H1 (cell line): ENCODE measurements around the gene PLEKHG3.

Source experiments
- ATF3 ChIP-seq: IDR thresholded peaks from 2 replicates; pipeline ENCODE4 v1.6.1; 2011; ENCODE audit warnings: low read depth, mild to moderate bottlenecking, low read length; ENCODE audit not compliant: insufficient read depth
- CTCF ChIP-seq, 3 experiments: IDR thresholded peaks; 1 replicate in 2 of 3; 2 replicates in 1 of 3; pipeline versions ENCODE4 v1.5.1 to v1.6.1; 2011; ENCODE audit warnings: low read length in 3 of 3, mild to moderate bottlenecking in 3 of 3, inconsistent platforms in 2 of 3, low read depth in 1 of 3, moderate library complexity in 1 of 3; ENCODE audit not compliant: insufficient read depth in 1 of 3; ENCODE audit errors: control extremely low read depth in 1 of 3
- EP300 ChIP-seq, 2 experiments: IDR thresholded peaks; 1 replicate in 1 of 2; 2 replicates in 1 of 2; pipeline ENCODE4 v1.6.1; 2011 to 2012; ENCODE audit warnings: low read depth in 2 of 2, low read length in 2 of 2, mild to moderate bottlenecking in 2 of 2, borderline replicate concordance in 1 of 2, inconsistent platforms in 1 of 2, moderate library complexity in 1 of 2
- KDM1A ChIP-seq: fragments of 200-600, 300-600 bp; sonication (generic); IDR thresholded peaks from 2 replicates; pipeline ENCODE4 v1.7.1; 2016; ENCODE audit warnings: mild to moderate bottlenecking, low read length, borderline replicate concordance
- POLR2A ChIP-seq, 2 experiments: IDR thresholded peaks; 1 replicate in 1 of 2; 2 replicates in 1 of 2; pipeline ENCODE4 v1.6.1; 2011; ENCODE audit warnings: low read depth in 2 of 2, low read length in 2 of 2, mild to moderate bottlenecking in 2 of 2; ENCODE audit errors: control extremely low read depth in 1 of 2
- RAD21 ChIP-seq, 2 experiments: IDR thresholded peaks in 1 of 2; conservative IDR thresholded peaks in 1 of 2; 2 replicates each; pipeline ENCODE4 v1.6.1; 2011; ENCODE audit warnings: low read depth in 2 of 2, low read length in 2 of 2, improper control_type of control experiment in 1 of 2, inconsistent platforms in 1 of 2, mild to moderate bottlenecking in 1 of 2, moderate library complexity in 1 of 2
- SP2 ChIP-seq: IDR thresholded peaks from 2 replicates; pipeline ENCODE4 v1.6.1; 2012; ENCODE audit warnings: mild to moderate bottlenecking, low read length, inconsistent platforms
- TEAD4 ChIP-seq: IDR thresholded peaks from 2 replicates; pipeline ENCODE4 v1.6.1; 2012; ENCODE audit warnings: low read depth, low read length, inconsistent platforms, mixed read lengths

GRCh38 chr14:64659366-64659765, 44.9 kb upstream of the PLEKHG3 start:
- TF ChIP-seq CTCF (IDR thresholded peaks at IDR 0.05; ENCODE audit: control extremely low read depth in 1 of 3, insufficient read depth in 1 of 3, low read depth in 1 of 3, low read length in 3 of 3) (no peak), ATF3 (no peak), EP300 (IDR thresholded peaks at IDR 0.05; ENCODE audit: borderline replicate concordance in 1 of 2, low read depth in 2 of 2, low read length in 2 of 2) (no peak), TEAD4 (no peak), KDM1A (no peak), SP2 (no peak), RAD21 (IDR thresholded peaks at IDR 0.05 in 1 of 2, conservative IDR thresholded peaks at IDR 0.05 in 1 of 2; ENCODE audit: low read depth in 2 of 2, low read length in 2 of 2) (no peak), POLR2A (IDR thresholded peaks at IDR 0.05; ENCODE audit: control extremely low read depth in 1 of 2, low read depth in 2 of 2, low read length in 2 of 2) (no peak)
